SK-N-SH treated with all-trans-retinoic acid at 6 μM for 48 hours (cell line): ENCODE results near the gene PTPRC.

Experiments used
- ARNTL ChIP-seq: fragments of 450-650 bp; formaldehyde crosslinking; IDR thresholded peaks from 2 replicates; pipeline ENCODE4 v1.5.0; 2020; ENCODE audit warnings: low read depth, mild to moderate bottlenecking, moderate library complexity, borderline replicate concordance
- OSR1 ChIP-seq: fragments of 250-450 bp; sonication (Bioruptor Pico); IDR thresholded peaks from 2 replicates; pipeline ENCODE4 v1.8.0; 2022; ENCODE audit warnings: moderate library complexity, mild to moderate bottlenecking, inconsistent platforms
- PATZ1 ChIP-seq: fragments of 250-450 bp; sonication (Bioruptor Pico); IDR thresholded peaks from 2 replicates; pipeline ENCODE4 v1.8.0; 2020; ENCODE audit warnings: mild to moderate bottlenecking, moderate library complexity, borderline replicate concordance
- TSHZ2 ChIP-seq: fragments of 250-450 bp; sonication (Bioruptor Pico); IDR thresholded peaks from 2 replicates; pipeline ENCODE4 v1.5.0; 2020; ENCODE audit warnings: mild to moderate bottlenecking, moderate library complexity
- ZFP30 ChIP-seq: fragments of 450-650 bp; formaldehyde crosslinking; IDR thresholded peaks from 2 replicates; pipeline ENCODE4 v1.5.0; 2022; ENCODE audit warnings: mild to moderate bottlenecking, moderate library complexity

- TF ChIP-seq ARNTL (CRISPR knock-in tag): no peak
- TF ChIP-seq TSHZ2: no peak
- no peak for TF ChIP-seq ZFP30 (CRISPR knock-in tag)
- TF ChIP-seq PATZ1 (CRISPR knock-in tag): no peak
- no peak for TF ChIP-seq OSR1 (CRISPR knock-in tag)
These were observed 75.4 kb downstream of the PTPRC start for GRCh38 chr1:198714271-198714670.
